Ishikawa (cell line): ENCODE results near the gene SIT1.

ENCODE experiments used
- CEBPB ChIP-seq: IDR thresholded peaks from 2 replicates; pipeline ENCODE4 v1.6.1; 2012
- CREB1 ChIP-seq: IDR thresholded peaks from 2 replicates; pipeline ENCODE4 v1.6.1; 2012; ENCODE audit warnings: low read depth
- EGR1 ChIP-seq: IDR thresholded peaks from 2 replicates; pipeline ENCODE4 v1.6.1; 2012
- EP300 ChIP-seq: IDR thresholded peaks from 2 replicates; pipeline ENCODE4 v1.6.1; 2012; ENCODE audit warnings: borderline replicate concordance
- FOXM1 ChIP-seq: IDR thresholded peaks from 2 replicates; pipeline ENCODE4 v1.6.1; 2012; ENCODE audit warnings: low read depth, borderline replicate concordance
- MAX ChIP-seq: IDR thresholded peaks from 2 replicates; pipeline ENCODE4 v1.6.1; 2012
- NFIC ChIP-seq: IDR thresholded peaks from 2 replicates; pipeline ENCODE4 v1.6.1; 2012
- RAD21 ChIP-seq: IDR thresholded peaks from 2 replicates; pipeline ENCODE4 v1.6.1; 2012; ENCODE audit warnings: low read depth
- REST ChIP-seq: IDR thresholded peaks from 2 replicates; pipeline ENCODE4 v1.6.1; 2012; ENCODE audit warnings: low read depth, mild to moderate bottlenecking
- TAF1 ChIP-seq: IDR thresholded peaks from 2 replicates; pipeline ENCODE4 v1.6.1; 2012; ENCODE audit warnings: low read depth, mild to moderate bottlenecking
- USF1 ChIP-seq: IDR thresholded peaks from 2 replicates; pipeline ENCODE4 v1.6.1; 2012
- YY1 ChIP-seq: IDR thresholded peaks from 2 replicates; pipeline ENCODE4 v1.6.1; 2012; ENCODE audit warnings: low read depth

- TF ChIP-seq REST (no peak), EGR1 (no peak), RAD21 (no peak), MAX (no peak), CEBPB (no peak), TAF1 (no peak), NFIC (no peak), EP300 (no peak), YY1 (no peak), USF1 (no peak), FOXM1 (no peak), CREB1 (no peak)
Measured at GRCh38 chr9:35680331-35681105, 29.8 kb upstream of the SIT1 start.
